ENCODE measurements around the gene S100A16.

The S100A16 gene

GRCh38 chr1:153633754-153634665 lies 21.1 kb upstream of the S100A16 start, which contains the start of gene CHTOP:
Gene CHTOP, plus strand, starts transcription at chr1:153634066. Its CDS starts 2,523 bp downstream, at chr1:153636589.
- Mint-ChIP-seq H3K4me3 (peak within 1 kb of the TSS; percentile 95), H3K9me3 (no peaks in the 10 kb centered on the region), H3K36me3 (ENCODE audit: insufficient read depth) (peaks cover 44% of the 10 kb centered on the region), H3K27ac (ENCODE audit: low read depth) (peak within 1 kb of the TSS; percentile 98), H3K27me3 (no peaks in the 10 kb centered on the region), H3K4me1 (peaks cover 32% of the 10 kb centered on the region)
- ATAC-seq (replicated peaks; ENCODE audit: extremely low read depth, poor library complexity, severe bottlenecking) (peak; percentile 88), DNase-seq (ENCODE audit: low spot score in 2 of 2) (peak; percentile 96 to 98)

DNA sequence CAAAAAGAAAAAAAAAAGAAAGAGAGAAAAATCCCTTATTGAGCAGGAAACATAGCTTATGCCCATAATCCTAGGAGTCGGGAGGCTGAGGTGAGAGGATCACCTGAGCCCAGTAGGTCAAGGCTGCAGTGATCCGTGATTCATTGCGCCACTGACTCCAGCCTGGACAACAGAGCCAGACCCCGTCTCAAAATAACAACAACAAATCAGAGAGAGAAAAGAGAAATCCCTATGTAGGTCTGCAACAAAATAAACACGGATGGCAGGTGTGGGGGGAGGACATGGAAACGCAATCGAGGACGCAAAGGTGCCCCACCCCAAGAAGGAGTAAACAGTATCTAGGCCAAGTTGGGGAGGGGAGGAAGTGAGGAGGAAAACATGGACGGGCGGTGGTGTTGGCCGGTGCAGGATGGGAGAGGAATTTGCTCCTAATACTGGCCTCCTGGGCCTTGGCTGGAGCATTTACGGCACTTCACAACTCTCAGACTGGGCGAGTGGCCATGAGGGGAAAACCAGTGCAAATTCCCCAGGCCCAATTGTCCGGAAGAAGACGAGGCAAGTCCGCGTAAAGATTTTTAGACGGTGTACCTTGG lies 20.3 kb upstream of the S100A16 start:
- peak overlapping the region; percentile 98 for H3K27ac Mint-ChIP-seq (ENCODE audit: low read depth)
- DNase-seq (ENCODE audit: low spot score in 2 of 2), result no peak
- H3K27me3 Mint-ChIP-seq, result no peaks in the 10 kb centered on the region
- H3K4me3 Mint-ChIP-seq, result peak overlapping the region; percentile 95
- no peaks in the 10 kb centered on the region for H3K9me3 Mint-ChIP-seq
- H3K36me3 Mint-ChIP-seq (ENCODE audit: insufficient read depth), result peaks cover 37% of the 10 kb centered on the region
- ATAC-seq (replicated peaks; ENCODE audit: extremely low read depth, poor library complexity, severe bottlenecking), result no peak
- H3K4me1 Mint-ChIP-seq, result peaks cover 32% of the 10 kb centered on the region

- no peak for ATAC-seq (replicated peaks; ENCODE audit: extremely low read depth, poor library complexity, severe bottlenecking)
- H3K27me3 Mint-ChIP-seq, result no peaks in the 10 kb centered on the region
- no peak overlapping the region for H3K27ac Mint-ChIP-seq (ENCODE audit: low read depth)
- peaks cover 18% of the 10 kb centered on the region for H3K4me1 Mint-ChIP-seq
- DNase-seq (ENCODE audit: low spot score in 2 of 2), result no peak
- H3K9me3 Mint-ChIP-seq, result no peaks in the 10 kb centered on the region
- peaks cover 22% of the 10 kb centered on the region for H3K36me3 Mint-ChIP-seq (ENCODE audit: insufficient read depth)
- H3K4me3 Mint-ChIP-seq, result no peak overlapping the region
These were observed 18.4 kb upstream of the S100A16 start for GRCh38 chr1:153631047-153632022.

GRCh38 chr1:153630384-153630783 lies 17.4 kb upstream of the S100A16 start:
- Mint-ChIP-seq H3K27me3 (no peaks in the 10 kb centered on the region), H3K36me3 (ENCODE audit: insufficient read depth) (peaks cover 15% of the 10 kb centered on the region), H3K4me1 (peaks cover 18% of the 10 kb centered on the region), H3K4me3 (no peak overlapping the region), H3K9me3 (no peaks in the 10 kb centered on the region), H3K27ac (ENCODE audit: low read depth) (no peak overlapping the region)
- DNase-seq (ENCODE audit: low spot score in 2 of 2) (no peak), ATAC-seq (replicated peaks; ENCODE audit: extremely low read depth, poor library complexity, severe bottlenecking) (no peak)

GRCh38 chr1:153629971-153630370 lies 17.0 kb upstream of the S100A16 start:
- peaks cover 15% of the 10 kb centered on the region for H3K36me3 Mint-ChIP-seq (ENCODE audit: insufficient read depth)
- H3K27ac Mint-ChIP-seq (ENCODE audit: low read depth), result no peak overlapping the region
- ATAC-seq (replicated peaks; ENCODE audit: extremely low read depth, poor library complexity, severe bottlenecking), result no peak
- no peak for DNase-seq (ENCODE audit: low spot score in 2 of 2)
- H3K4me1 Mint-ChIP-seq, result peaks cover 18% of the 10 kb centered on the region
- no peak overlapping the region for H3K4me3 Mint-ChIP-seq
- no peaks in the 10 kb centered on the region for H3K9me3 Mint-ChIP-seq
- no peaks in the 10 kb centered on the region for H3K27me3 Mint-ChIP-seq

DNA sequence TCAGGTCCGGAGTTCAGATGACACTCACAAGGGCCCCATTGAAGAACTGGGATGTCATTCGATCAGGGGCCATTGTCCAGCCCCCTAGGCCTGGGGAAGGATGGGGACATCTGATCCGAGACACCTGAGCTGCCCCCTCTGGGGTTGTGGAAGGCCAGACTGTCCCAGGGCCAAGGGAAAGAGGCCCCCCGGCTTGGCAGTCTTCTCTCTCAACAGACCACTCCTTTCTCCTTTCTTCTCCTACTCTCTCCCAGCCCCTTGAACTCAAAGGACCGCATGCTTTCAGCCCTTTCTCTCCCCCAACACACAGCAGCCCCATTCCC lies 16.4 kb upstream of the S100A16 start:
- H3K27me3 Mint-ChIP-seq, result no peaks in the 10 kb centered on the region
- H3K27ac Mint-ChIP-seq (ENCODE audit: low read depth), result no peak overlapping the region

GRCh38 chr1:153628638-153629342 lies 15.9 kb upstream of the S100A16 start:
- H3K4me1 Mint-ChIP-seq, result peaks cover 10% of the 10 kb centered on the region

More for the DNA sequence above, 16.4 kb upstream of the S100A16 start:
- DNase-seq (ENCODE audit: low spot score in 2 of 2) (no peak), ATAC-seq (replicated peaks; ENCODE audit: extremely low read depth, poor library complexity, severe bottlenecking) (no peak)
- no peaks in the 10 kb centered on the region for H3K9me3 Mint-ChIP-seq
- no peak overlapping the region for H3K4me3 Mint-ChIP-seq
- H3K4me1 Mint-ChIP-seq, result peaks cover 15% of the 10 kb centered on the region
- H3K36me3 Mint-ChIP-seq (ENCODE audit: insufficient read depth), result peaks cover 11% of the 10 kb centered on the region

DNA sequence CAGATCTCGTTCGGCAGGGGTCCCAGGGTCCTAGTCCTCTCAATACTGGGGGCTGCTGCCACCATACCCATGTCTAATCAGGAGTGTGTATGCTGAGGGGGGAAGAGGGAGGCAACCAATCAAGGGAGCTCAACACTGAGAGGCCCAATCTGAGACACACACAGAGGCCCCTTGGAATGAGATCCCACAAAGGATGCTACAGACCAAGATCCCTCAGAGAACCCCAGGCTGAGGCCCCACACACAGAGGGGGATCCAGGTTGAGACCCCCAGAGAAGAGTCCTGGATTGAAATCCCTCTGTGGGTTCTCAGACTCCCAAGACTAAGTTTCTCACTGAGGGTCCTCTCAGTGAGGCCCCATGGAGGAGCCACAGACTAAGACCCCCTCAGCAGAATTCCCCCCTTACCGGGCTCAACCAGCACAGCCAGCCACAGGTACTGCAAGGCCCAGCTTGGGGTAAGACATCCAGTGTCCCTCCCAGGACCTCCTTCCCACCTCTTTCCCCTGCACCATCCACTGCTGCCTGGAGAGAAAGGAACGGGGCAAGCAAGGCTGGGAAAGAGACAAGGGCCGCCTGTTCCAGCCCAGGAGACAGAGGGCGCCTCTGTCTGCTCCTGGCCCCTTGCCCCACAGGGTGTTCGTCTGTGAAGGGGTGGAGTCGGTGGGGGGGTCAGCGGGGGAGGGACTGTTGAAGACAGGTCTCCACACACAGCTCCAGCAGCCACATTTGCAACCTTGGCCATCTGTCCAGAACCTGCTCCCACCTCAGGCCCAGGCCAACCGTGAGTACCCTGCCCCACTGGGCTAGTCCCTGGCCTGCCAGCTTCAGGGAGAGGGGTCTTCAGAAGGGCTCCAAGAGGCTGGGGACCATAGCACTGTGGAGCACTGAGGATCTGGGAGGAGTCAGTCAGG lies 15.0 kb upstream of the S100A16 start, which contains the start of gene S100A1:
TSS of gene S100A1 (plus strand) at position 720 of the 912 bp plus-strand sequence. CDS start 2,088 bp downstream, outside the sequence.
- Mint-ChIP-seq H3K4me1 (peaks cover 1% of the 10 kb centered on the region), H3K27me3 (no peaks in the 10 kb centered on the region), H3K36me3 (ENCODE audit: insufficient read depth) (no peaks in the 10 kb centered on the region), H3K27ac (ENCODE audit: low read depth) (no peak within 1 kb of the TSS), H3K9me3 (no peaks in the 10 kb centered on the region), H3K4me3 (no peak within 1 kb of the TSS)
- DNase-seq (ENCODE audit: low spot score in 2 of 2), result no peak
- ATAC-seq (replicated peaks; ENCODE audit: extremely low read depth, poor library complexity, severe bottlenecking), result no peak

More at GRCh38 chr1:153628638-153629342, 15.9 kb upstream of the S100A16 start:
- Mint-ChIP-seq H3K9me3 (no peaks in the 10 kb centered on the region), H3K4me3 (no peak overlapping the region), H3K27me3 (no peaks in the 10 kb centered on the region), H3K27ac (ENCODE audit: low read depth) (no peak overlapping the region), H3K36me3 (ENCODE audit: insufficient read depth) (peaks cover 6% of the 10 kb centered on the region)
- no peak for ATAC-seq (replicated peaks; ENCODE audit: extremely low read depth, poor library complexity, severe bottlenecking)
- no peak for DNase-seq (ENCODE audit: low spot score in 2 of 2)

GRCh38 chr1:153626904-153627714 lies 14.2 kb upstream of the S100A16 start, which contains the start of gene S100A13:
Gene S100A13, minus strand, starts transcription at chr1:153627505. Its CDS starts 1,033 bp downstream, at chr1:153626472.
- DNase-seq (ENCODE audit: low spot score in 2 of 2) (no peak), ATAC-seq (replicated peaks; ENCODE audit: extremely low read depth, poor library complexity, severe bottlenecking) (no peak)
- no peaks in the 10 kb centered on the region for H3K4me1 Mint-ChIP-seq

GRCh38 chr1:153626477-153626903 lies 13.6 kb upstream of the S100A16 start:
- H3K4me1 Mint-ChIP-seq, result no peaks in the 10 kb centered on the region
- DNase-seq (ENCODE audit: low spot score in 2 of 2) (no peak), ATAC-seq (replicated peaks; ENCODE audit: extremely low read depth, poor library complexity, severe bottlenecking) (no peak)
- no peaks in the 10 kb centered on the region for H3K36me3 Mint-ChIP-seq (ENCODE audit: insufficient read depth)
- H3K9me3 Mint-ChIP-seq, result no peaks in the 10 kb centered on the region
- H3K27me3 Mint-ChIP-seq, result no peaks in the 10 kb centered on the region
- no peak overlapping the region for H3K27ac Mint-ChIP-seq (ENCODE audit: low read depth)
- H3K4me3 Mint-ChIP-seq, result no peak overlapping the region

More at GRCh38 chr1:153626904-153627714, 14.2 kb upstream of the S100A16 start, which contains the start of gene S100A13:
- no peaks in the 10 kb centered on the region for H3K36me3 Mint-ChIP-seq (ENCODE audit: insufficient read depth)
- H3K27ac Mint-ChIP-seq (ENCODE audit: low read depth), result no peak within 1 kb of the TSS
- H3K4me3 Mint-ChIP-seq, result no peak within 1 kb of the TSS
- H3K27me3 Mint-ChIP-seq, result no peaks in the 10 kb centered on the region
- H3K9me3 Mint-ChIP-seq, result no peaks in the 10 kb centered on the region
